ENCODE results near the gene COG6. TPM values are rescaled to one million over a fixed set of nuclear protein-coding genes. Genes with fewer than 3 reads are reported as not detected.

The COG6 gene
- total RNA-seq, 1 donor from 2014 or later, result 67.0 TPM

GRCh38 chr13:39607876-39608275, 47.6 kb upstream of the COG6 start:
- H3K4me3 Mint-ChIP-seq (ENCODE audit: unreplicated experiment), result no peak overlapping the region
- FAIRE-seq, result no peak
- Histone ChIP-seq H3K36me3 (ENCODE audit: insufficient read depth, low read length) (no peaks in the 10 kb centered on the region), H3K27me3 (ENCODE audit: insufficient read depth, low read length) (peaks cover 7% of the 10 kb centered on the region), H2AFZ (ENCODE audit: low read depth, low read length) (no peak overlapping the region), H3K9me3 (ENCODE audit: insufficient read depth, low read depth, low read length) (no peaks in the 10 kb centered on the region), H4K20me1 (ENCODE audit: insufficient read depth, low read length) (no peaks in the 10 kb centered on the region), H3K4me3 (ENCODE audit: insufficient read depth, low read depth, low read length) (no peak overlapping the region), H3K79me2 (ENCODE audit: insufficient read depth, low read length) (no peaks in the 10 kb centered on the region), H3K4me1 (ENCODE audit: insufficient read depth, low read length) (no peaks in the 10 kb centered on the region), H3K4me2 (ENCODE audit: low read length) (no peak overlapping the region), H3K9ac (ENCODE audit: low read length) (no peak overlapping the region), H3K27ac (ENCODE audit: low read depth, low read length) (no peak overlapping the region)
- H3K9me3 Mint-ChIP-seq (ENCODE audit: unreplicated experiment), result no peaks in the 10 kb centered on the region
- no peak for DNase-seq (ENCODE audit: low read depth)
- peaks cover 2% of the 10 kb centered on the region for H3K27me3 Mint-ChIP-seq (ENCODE audit: low read depth, unreplicated experiment)
- TF ChIP-seq EZH2 (IDR thresholded peaks at IDR 0.05; ENCODE audit: insufficient read depth, low read length) (no peak), CTCF (IDR thresholded peaks at IDR 0.05; ENCODE audit: insufficient read depth, low read depth, low read length) (no peak)
- H3K36me3 Mint-ChIP-seq (ENCODE audit: low read depth, unreplicated experiment), result no peaks in the 10 kb centered on the region
- H3K27ac Mint-ChIP-seq (ENCODE audit: unreplicated experiment), result no peak overlapping the region
- H3K4me1 Mint-ChIP-seq (ENCODE audit: low read depth, unreplicated experiment), result peaks cover 4% of the 10 kb centered on the region

GRCh38 chr13:39612023-39612637, 43.3 kb upstream of the COG6 start:
- no peaks in the 10 kb centered on the region for H3K9me3 Mint-ChIP-seq (ENCODE audit: unreplicated experiment)
- Histone ChIP-seq H3K79me2 (ENCODE audit: insufficient read depth, low read length) (no peaks in the 10 kb centered on the region), H4K20me1 (ENCODE audit: insufficient read depth, low read length) (no peaks in the 10 kb centered on the region), H3K36me3 (ENCODE audit: insufficient read depth, low read length) (no peaks in the 10 kb centered on the region), H3K4me3 (ENCODE audit: insufficient read depth, low read depth, low read length) (no peak overlapping the region), H3K9ac (ENCODE audit: low read length) (no peak overlapping the region), H2AFZ (ENCODE audit: low read depth, low read length) (no peak overlapping the region), H3K4me1 (ENCODE audit: insufficient read depth, low read length) (no peaks in the 10 kb centered on the region), H3K27ac (ENCODE audit: low read depth, low read length) (no peak overlapping the region), H3K9me3 (ENCODE audit: insufficient read depth, low read depth, low read length) (no peaks in the 10 kb centered on the region), H3K27me3 (ENCODE audit: insufficient read depth, low read length) (peaks cover 9% of the 10 kb centered on the region), H3K4me2 (ENCODE audit: low read length) (no peak overlapping the region)
- H3K4me1 Mint-ChIP-seq (ENCODE audit: low read depth, unreplicated experiment), result no peaks in the 10 kb centered on the region
- H3K4me3 Mint-ChIP-seq (ENCODE audit: unreplicated experiment), result no peak overlapping the region
- no peak for TF ChIP-seq EZH2 (IDR thresholded peaks at IDR 0.05; ENCODE audit: insufficient read depth, low read length)
- peak; percentile 81 for TF ChIP-seq CTCF (IDR thresholded peaks at IDR 0.05; ENCODE audit: insufficient read depth, low read depth, low read length)
- peaks cover 2% of the 10 kb centered on the region for H3K27me3 Mint-ChIP-seq (ENCODE audit: low read depth, unreplicated experiment)
- no peak overlapping the region for H3K27ac Mint-ChIP-seq (ENCODE audit: unreplicated experiment)
- FAIRE-seq, result peak; percentile 34
- H3K36me3 Mint-ChIP-seq (ENCODE audit: low read depth, unreplicated experiment), result no peaks in the 10 kb centered on the region
- DNase-seq (ENCODE audit: low read depth), result peak; percentile 58

- Mint-ChIP-seq H3K27me3 (ENCODE audit: low read depth, unreplicated experiment) (no peaks in the 10 kb centered on the region), H3K9me3 (ENCODE audit: unreplicated experiment) (no peaks in the 10 kb centered on the region), H3K4me3 (ENCODE audit: unreplicated experiment) (no peak overlapping the region), H3K4me1 (ENCODE audit: low read depth, unreplicated experiment) (no peaks in the 10 kb centered on the region), H3K27ac (ENCODE audit: unreplicated experiment) (no peak overlapping the region), H3K36me3 (ENCODE audit: low read depth, unreplicated experiment) (no peaks in the 10 kb centered on the region)
- Histone ChIP-seq H4K20me1 (ENCODE audit: insufficient read depth, low read length) (no peaks in the 10 kb centered on the region), H3K27me3 (ENCODE audit: insufficient read depth, low read length) (peaks cover 9% of the 10 kb centered on the region), H3K27ac (ENCODE audit: low read depth, low read length) (no peak overlapping the region), H3K4me2 (ENCODE audit: low read length) (no peak overlapping the region), H3K36me3 (ENCODE audit: insufficient read depth, low read length) (no peaks in the 10 kb centered on the region), H3K9me3 (ENCODE audit: insufficient read depth, low read depth, low read length) (no peaks in the 10 kb centered on the region), H2AFZ (ENCODE audit: low read depth, low read length) (no peak overlapping the region), H3K9ac (ENCODE audit: low read length) (no peak overlapping the region), H3K4me1 (ENCODE audit: insufficient read depth, low read length) (no peaks in the 10 kb centered on the region), H3K79me2 (ENCODE audit: insufficient read depth, low read length) (no peaks in the 10 kb centered on the region), H3K4me3 (ENCODE audit: insufficient read depth, low read depth, low read length) (no peak overlapping the region)
- DNase-seq (ENCODE audit: low read depth) (peak; percentile 29), FAIRE-seq (no peak)
- TF ChIP-seq CTCF (IDR thresholded peaks at IDR 0.05; ENCODE audit: insufficient read depth, low read depth, low read length), result peak; percentile 98
- TF ChIP-seq EZH2 (IDR thresholded peaks at IDR 0.05; ENCODE audit: insufficient read depth, low read length), result no peak
Measured at GRCh38 chr13:39616087-39616694, 39.3 kb upstream of the COG6 start.

Data from astrocyte (in vitro differentiated cells and primary cell).